ENCODE measurements around the gene NAV3. TPM values are rescaled to one million over a fixed set of nuclear protein-coding genes. Genes with fewer than 3 reads are reported as not detected.

The NAV3 gene
- polyA plus RNA-seq, 2 donors, result 0.19 to 0.41 TPM

DNA sequence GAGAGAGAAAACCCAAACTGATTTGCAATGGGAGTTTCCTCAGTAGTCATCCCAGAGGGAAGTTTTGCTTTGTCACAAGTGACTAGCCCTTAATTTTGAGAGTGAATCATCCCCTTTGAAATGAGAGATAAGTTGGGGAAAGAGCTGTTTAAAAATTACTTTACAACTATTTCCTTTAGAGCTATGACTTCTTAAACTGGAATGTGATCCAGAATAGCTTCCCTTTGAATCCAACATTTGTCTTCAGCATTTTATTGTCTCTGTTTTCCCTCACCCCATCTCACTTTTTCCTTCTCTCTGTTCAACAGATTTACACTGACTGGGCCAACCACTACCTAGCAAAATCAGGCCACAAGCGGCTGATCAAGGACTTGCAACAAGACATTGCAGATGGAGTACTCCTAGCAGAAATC, 109.3 kb downstream of the NAV3 start:
- Histone ChIP-seq H3K9me3 (ENCODE audit: control insufficient read depth in 2 of 2, insufficient read depth in 1 of 2, low read depth in 1 of 2, low read length in 1 of 2) (no peaks in the 10 kb centered on the region), H3K4me3 (ENCODE audit: low read depth in 1 of 2, low read length in 2 of 2) (no peak overlapping the region), H3K36me3 (ENCODE audit: control insufficient read depth in 2 of 2, insufficient read depth in 2 of 2, low read length in 1 of 2) (no peaks in the 10 kb centered on the region), H3K4me1 (ENCODE audit: control insufficient read depth in 2 of 2, insufficient read depth in 2 of 2, low read length in 1 of 2) (no peaks in the 10 kb centered on the region), H3K27ac (ENCODE audit: low read depth in 2 of 2, low read length in 1 of 2) (peak overlapping the region in 1 of 2 donors; percentile 1), H3K27me3 (ENCODE audit: control insufficient read depth in 1 of 2, insufficient read depth in 2 of 2, low read length in 2 of 2) (no peaks in the 10 kb centered on the region)
- 71 to 75% methylated on average over 1 of the region's 1 CpG for WGBS, 2 donors

DNA sequence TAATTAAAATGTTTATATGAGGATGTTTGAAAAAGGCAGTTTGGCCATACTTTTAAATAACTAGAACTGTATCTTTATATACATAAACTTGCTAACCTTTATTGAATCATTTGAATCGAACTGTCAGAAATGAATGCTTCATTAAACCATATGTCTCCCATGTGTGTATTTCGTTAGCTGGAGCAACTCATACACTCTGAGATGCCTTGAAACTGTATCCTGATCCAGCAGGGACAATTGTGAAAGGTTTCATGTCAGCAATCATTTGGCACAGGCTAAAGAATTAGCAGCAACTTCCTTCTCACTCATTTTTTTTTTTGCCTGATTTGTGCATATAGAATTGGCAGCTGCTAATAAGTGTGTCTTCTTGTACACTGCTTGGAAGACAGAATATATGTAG, 109.9 kb downstream of the NAV3 start:
- no peaks in the 10 kb centered on the region for H3K4me1 ChIP-seq (ENCODE audit: control insufficient read depth in 2 of 2, insufficient read depth in 2 of 2, low read length in 1 of 2)
- H3K27me3 ChIP-seq (ENCODE audit: control insufficient read depth in 1 of 2, insufficient read depth in 2 of 2, low read length in 2 of 2), result no peaks in the 10 kb centered on the region
- no peak overlapping the region for H3K4me3 ChIP-seq (ENCODE audit: low read depth in 1 of 2, low read length in 2 of 2)
- 23 to 32% methylated on average over 2 of the region's 2 CpGs for WGBS, 2 donors
- no peak overlapping the region for H3K27ac ChIP-seq (ENCODE audit: low read depth in 2 of 2, low read length in 1 of 2)
- H3K36me3 ChIP-seq (ENCODE audit: control insufficient read depth in 2 of 2, insufficient read depth in 2 of 2, low read length in 1 of 2), result no peaks in the 10 kb centered on the region
- no peaks in the 10 kb centered on the region for H3K9me3 ChIP-seq (ENCODE audit: control insufficient read depth in 2 of 2, insufficient read depth in 1 of 2, low read depth in 1 of 2, low read length in 1 of 2)

DNA sequence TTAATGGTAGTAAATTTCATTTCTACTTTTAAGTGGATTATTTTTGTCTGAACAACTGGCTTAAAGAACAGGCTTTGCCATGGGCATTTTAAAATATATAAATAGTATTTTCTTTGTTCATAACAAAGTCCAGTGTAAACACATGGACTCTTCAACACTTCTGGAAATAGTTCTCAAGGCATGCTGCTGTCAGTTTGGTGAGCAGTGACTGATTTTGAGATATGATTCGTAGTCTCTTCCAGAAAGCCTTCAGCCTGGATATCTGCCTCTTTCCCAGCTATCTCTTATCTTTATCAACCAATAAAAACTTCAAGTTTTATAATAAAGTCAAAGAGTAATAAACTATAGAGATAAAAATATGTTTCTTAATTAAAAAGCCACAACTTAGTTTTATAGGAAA, 110.7 kb downstream of the NAV3 start:
- H3K36me3 ChIP-seq (ENCODE audit: control insufficient read depth in 2 of 2, insufficient read depth in 2 of 2, low read length in 1 of 2), result no peaks in the 10 kb centered on the region
- H3K27ac ChIP-seq (ENCODE audit: low read depth in 2 of 2, low read length in 1 of 2), result no peak overlapping the region
- no peak overlapping the region for H3K4me3 ChIP-seq (ENCODE audit: low read depth in 1 of 2, low read length in 2 of 2)
- H3K4me1 ChIP-seq (ENCODE audit: control insufficient read depth in 2 of 2, insufficient read depth in 2 of 2, low read length in 1 of 2), result no peaks in the 10 kb centered on the region
- no peaks in the 10 kb centered on the region for H3K27me3 ChIP-seq (ENCODE audit: control insufficient read depth in 1 of 2, insufficient read depth in 2 of 2, low read length in 2 of 2)
- WGBS, 2 donors, result 52 to 72% methylated on average over 1 of the region's 1 CpG
- no peaks in the 10 kb centered on the region for H3K9me3 ChIP-seq (ENCODE audit: control insufficient read depth in 2 of 2, insufficient read depth in 1 of 2, low read depth in 1 of 2, low read length in 1 of 2)

DNA sequence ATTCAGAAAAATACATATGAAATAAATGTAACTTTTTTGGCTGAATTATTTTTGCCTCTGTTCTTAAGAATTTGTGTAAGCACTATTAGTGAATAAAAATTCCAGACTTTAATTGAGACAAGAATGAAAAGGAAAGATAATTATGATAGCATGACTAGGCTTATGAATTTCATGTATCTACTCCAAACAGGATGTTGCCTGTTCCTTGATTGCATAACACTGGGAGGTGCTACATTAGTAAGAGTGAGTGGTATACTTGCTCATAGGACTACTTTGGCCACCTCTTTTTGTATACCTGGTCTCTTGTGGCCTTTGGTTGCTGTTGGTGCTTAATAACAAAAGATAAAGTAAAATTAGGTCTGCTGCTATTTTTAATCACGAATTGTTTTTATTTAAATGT, 112.8 kb downstream of the NAV3 start:
- H3K4me1 ChIP-seq (ENCODE audit: control insufficient read depth in 2 of 2, insufficient read depth in 2 of 2, low read length in 1 of 2), result no peaks in the 10 kb centered on the region
- no peak overlapping the region for H3K4me3 ChIP-seq (ENCODE audit: low read depth in 1 of 2, low read length in 2 of 2)
- no peaks in the 10 kb centered on the region for H3K9me3 ChIP-seq (ENCODE audit: control insufficient read depth in 2 of 2, insufficient read depth in 1 of 2, low read depth in 1 of 2, low read length in 1 of 2)
- no peaks in the 10 kb centered on the region for H3K36me3 ChIP-seq (ENCODE audit: control insufficient read depth in 2 of 2, insufficient read depth in 2 of 2, low read length in 1 of 2)
- 45% methylated on average over 1 of the region's 1 CpG for WGBS, 2 donors
- H3K27me3 ChIP-seq (ENCODE audit: control insufficient read depth in 1 of 2, insufficient read depth in 2 of 2, low read length in 2 of 2), result no peaks in the 10 kb centered on the region
- H3K27ac ChIP-seq (ENCODE audit: low read depth in 2 of 2, low read length in 1 of 2), result no peak overlapping the region

DNA sequence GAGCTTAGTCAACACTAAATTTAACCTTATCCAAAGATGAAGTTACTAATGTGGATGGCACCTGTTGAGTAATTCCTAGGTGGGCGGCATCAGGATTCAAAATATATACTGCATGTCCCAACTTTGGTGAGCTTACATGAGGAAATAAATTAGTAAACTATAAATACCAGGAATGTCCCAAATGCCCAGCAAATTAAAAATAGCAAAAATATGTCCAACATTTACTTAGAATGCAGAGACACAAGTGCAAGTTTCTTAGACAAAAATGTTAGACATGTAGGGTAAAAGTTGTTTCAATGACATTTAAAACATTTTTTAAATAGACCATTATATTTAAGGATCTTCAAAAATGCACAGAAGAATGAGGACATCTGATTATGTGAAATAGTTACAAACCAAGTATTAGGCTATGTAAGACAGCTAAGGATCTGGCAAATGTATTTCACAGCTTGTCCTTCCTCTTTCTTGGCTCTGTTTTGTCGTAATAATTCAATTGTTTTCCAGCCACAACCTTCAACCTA, 115.9 kb downstream of the NAV3 start:
- 59 to 76% methylated on average over 2 of the region's 2 CpGs for WGBS, 2 donors
- Histone ChIP-seq H3K9me3 (ENCODE audit: control insufficient read depth in 2 of 2, insufficient read depth in 1 of 2, low read depth in 1 of 2, low read length in 1 of 2) (no peaks in the 10 kb centered on the region), H3K27ac (ENCODE audit: low read depth in 2 of 2, low read length in 1 of 2) (no peak overlapping the region), H3K4me1 (ENCODE audit: control insufficient read depth in 2 of 2, insufficient read depth in 2 of 2, low read length in 1 of 2) (no peaks in the 10 kb centered on the region), H3K36me3 (ENCODE audit: control insufficient read depth in 2 of 2, insufficient read depth in 2 of 2, low read length in 1 of 2) (no peaks in the 10 kb centered on the region), H3K4me3 (ENCODE audit: low read depth in 1 of 2, low read length in 2 of 2) (no peak overlapping the region), H3K27me3 (ENCODE audit: control insufficient read depth in 1 of 2, insufficient read depth in 2 of 2, low read length in 2 of 2) (no peaks in the 10 kb centered on the region)

DNA sequence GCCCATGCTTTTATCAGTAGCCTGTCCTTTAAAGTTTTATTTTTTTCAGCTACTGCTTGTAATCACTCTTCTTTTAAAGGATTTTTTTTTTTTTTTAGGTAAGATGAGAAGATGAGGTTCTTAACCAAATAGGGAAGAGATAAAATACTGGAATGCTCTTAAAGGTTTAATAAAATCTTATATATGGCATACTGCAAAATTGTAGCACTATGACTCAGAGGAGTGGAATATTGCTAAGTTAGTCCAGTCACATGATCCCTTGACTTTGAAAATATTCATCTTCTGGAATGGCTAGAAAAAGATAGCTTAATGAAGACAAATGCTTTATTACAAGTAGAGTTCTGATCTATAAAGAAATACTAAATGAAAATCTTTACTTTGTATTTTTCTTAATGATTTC, 116.6 kb downstream of the NAV3 start:
- no peaks in the 10 kb centered on the region for H3K9me3 ChIP-seq (ENCODE audit: control insufficient read depth in 2 of 2, insufficient read depth in 1 of 2, low read depth in 1 of 2, low read length in 1 of 2)
- H3K4me1 ChIP-seq (ENCODE audit: control insufficient read depth in 2 of 2, insufficient read depth in 2 of 2, low read length in 1 of 2), result no peaks in the 10 kb centered on the region
- no peak overlapping the region for H3K4me3 ChIP-seq (ENCODE audit: low read depth in 1 of 2, low read length in 2 of 2)
- no peaks in the 10 kb centered on the region for H3K27me3 ChIP-seq (ENCODE audit: control insufficient read depth in 1 of 2, insufficient read depth in 2 of 2, low read length in 2 of 2)
- no peaks in the 10 kb centered on the region for H3K36me3 ChIP-seq (ENCODE audit: control insufficient read depth in 2 of 2, insufficient read depth in 2 of 2, low read length in 1 of 2)
- H3K27ac ChIP-seq (ENCODE audit: low read depth in 2 of 2, low read length in 1 of 2), result no peak overlapping the region

DNA sequence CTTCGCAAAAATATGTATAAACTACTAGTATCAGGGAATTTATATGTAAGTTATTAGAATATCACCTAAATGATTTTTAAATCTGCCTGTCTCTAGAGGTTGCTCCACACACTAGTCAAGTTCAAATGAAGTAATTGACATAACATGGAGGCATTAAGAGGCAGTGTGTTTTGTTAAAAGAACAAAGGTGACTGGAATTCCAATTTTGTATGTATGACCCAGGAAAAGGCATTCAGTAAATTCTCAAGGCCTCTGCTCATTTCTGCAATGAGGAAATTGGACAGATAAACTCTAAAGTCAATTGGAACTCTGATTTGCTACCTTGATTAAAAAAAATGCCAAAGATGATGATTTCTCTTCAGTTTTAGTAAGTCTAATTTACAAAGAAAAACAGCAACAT, 117.1 kb downstream of the NAV3 start:
- WGBS, 2 donors, result 85 to 90% methylated on average over 1 of the region's 1 CpG
- Histone ChIP-seq H3K36me3 (ENCODE audit: control insufficient read depth in 2 of 2, insufficient read depth in 2 of 2, low read length in 1 of 2) (no peaks in the 10 kb centered on the region), H3K4me3 (ENCODE audit: low read depth in 1 of 2, low read length in 2 of 2) (no peak overlapping the region)

DNA sequence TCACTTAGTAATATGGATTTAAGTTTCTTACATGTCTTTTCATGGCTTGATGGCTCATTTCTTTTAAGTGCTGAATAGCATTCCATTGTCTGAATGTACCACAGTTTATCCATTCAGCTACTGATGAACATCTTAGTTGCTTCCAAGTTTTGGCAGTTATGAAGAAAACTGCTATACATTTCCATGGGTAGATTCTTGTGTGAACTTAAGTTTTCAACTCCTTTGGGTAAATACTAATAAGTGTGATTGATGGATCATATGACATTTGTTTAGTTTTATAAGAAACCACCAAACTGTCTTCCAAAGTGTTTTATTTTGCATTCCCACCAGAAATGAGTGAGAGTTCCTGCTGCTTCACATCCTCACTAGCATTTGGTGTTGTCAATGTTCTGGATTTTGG, 119.2 kb downstream of the NAV3 start:
- no peak overlapping the region for H3K4me3 ChIP-seq (ENCODE audit: low read depth in 1 of 2, low read length in 2 of 2)
- H3K4me1 ChIP-seq (ENCODE audit: control insufficient read depth in 2 of 2, insufficient read depth in 2 of 2, low read length in 1 of 2), result no peaks in the 10 kb centered on the region
- H3K27ac ChIP-seq (ENCODE audit: low read depth in 2 of 2, low read length in 1 of 2), result no peak overlapping the region
- no peaks in the 10 kb centered on the region for H3K36me3 ChIP-seq (ENCODE audit: control insufficient read depth in 2 of 2, insufficient read depth in 2 of 2, low read length in 1 of 2)
- no peaks in the 10 kb centered on the region for H3K9me3 ChIP-seq (ENCODE audit: control insufficient read depth in 2 of 2, insufficient read depth in 1 of 2, low read depth in 1 of 2, low read length in 1 of 2)
- no peaks in the 10 kb centered on the region for H3K27me3 ChIP-seq (ENCODE audit: control insufficient read depth in 1 of 2, insufficient read depth in 2 of 2, low read length in 2 of 2)

More for the DNA sequence above, 117.1 kb downstream of the NAV3 start:
- Histone ChIP-seq H3K27ac (ENCODE audit: low read depth in 2 of 2, low read length in 1 of 2) (no peak overlapping the region), H3K4me1 (ENCODE audit: control insufficient read depth in 2 of 2, insufficient read depth in 2 of 2, low read length in 1 of 2) (no peaks in the 10 kb centered on the region), H3K9me3 (ENCODE audit: control insufficient read depth in 2 of 2, insufficient read depth in 1 of 2, low read depth in 1 of 2, low read length in 1 of 2) (no peaks in the 10 kb centered on the region), H3K27me3 (ENCODE audit: control insufficient read depth in 1 of 2, insufficient read depth in 2 of 2, low read length in 2 of 2) (no peaks in the 10 kb centered on the region)

DNA sequence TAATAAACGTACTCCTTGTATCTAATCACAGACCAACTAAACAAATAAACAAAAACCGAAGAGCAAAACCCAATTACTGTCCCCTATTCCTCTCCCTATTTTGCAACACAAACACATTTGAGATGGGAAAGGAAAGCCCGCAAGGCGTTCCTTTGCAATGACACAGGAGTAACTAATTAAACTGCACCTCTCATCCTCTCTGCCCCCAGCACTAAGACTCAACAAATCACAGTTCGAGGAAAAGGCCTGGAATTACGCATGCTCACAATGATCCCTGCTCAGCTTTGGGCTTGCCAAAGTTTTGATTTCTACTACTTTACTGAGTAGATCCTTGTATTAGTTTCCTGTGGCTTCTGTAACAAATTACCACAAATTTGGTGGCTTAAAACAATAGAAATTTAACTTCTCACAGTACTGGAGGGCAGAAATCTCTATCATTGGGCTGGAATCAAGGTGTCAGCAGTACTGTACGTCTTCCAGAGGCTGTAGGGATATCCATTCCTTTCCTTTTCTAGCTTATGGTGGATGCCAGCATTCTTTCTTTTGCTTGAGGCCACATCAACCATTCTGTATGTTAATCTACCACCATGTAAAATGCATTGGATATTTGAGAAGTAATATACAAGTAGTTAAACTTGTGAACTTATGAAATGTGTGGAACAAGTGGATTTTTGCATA, 123.0 kb downstream of the NAV3 start:
- H3K4me3 ChIP-seq (ENCODE audit: low read depth in 1 of 2, low read length in 2 of 2), result no peak overlapping the region
- no peaks in the 10 kb centered on the region for H3K36me3 ChIP-seq (ENCODE audit: control insufficient read depth in 2 of 2, insufficient read depth in 2 of 2, low read length in 1 of 2)
- no peaks in the 10 kb centered on the region for H3K9me3 ChIP-seq (ENCODE audit: control insufficient read depth in 2 of 2, insufficient read depth in 1 of 2, low read depth in 1 of 2, low read length in 1 of 2)
- H3K27ac ChIP-seq (ENCODE audit: low read depth in 2 of 2, low read length in 1 of 2), result no peak overlapping the region
- 78 to 81% methylated on average over 7 of the region's 7 CpGs for WGBS, 2 donors
- no peaks in the 10 kb centered on the region for H3K27me3 ChIP-seq (ENCODE audit: control insufficient read depth in 1 of 2, insufficient read depth in 2 of 2, low read length in 2 of 2)
- no peaks in the 10 kb centered on the region for H3K4me1 ChIP-seq (ENCODE audit: control insufficient read depth in 2 of 2, insufficient read depth in 2 of 2, low read length in 1 of 2)

DNA sequence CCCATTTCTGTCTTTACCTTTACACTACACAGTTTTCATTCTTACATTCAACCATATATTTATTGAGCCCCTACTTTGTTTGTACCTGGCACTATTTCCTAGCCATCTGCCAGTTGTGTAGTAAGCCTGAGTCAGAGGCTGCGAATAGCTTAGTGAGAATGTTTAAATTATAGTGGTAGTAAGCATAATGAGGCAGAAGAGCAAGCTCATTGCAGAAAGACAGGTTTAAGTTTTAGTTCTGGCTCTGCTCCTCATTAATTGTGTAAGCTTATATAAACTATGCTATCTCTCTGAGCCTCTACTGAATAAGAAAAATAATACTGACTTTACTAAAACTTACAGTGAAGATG, 123.5 kb downstream of the NAV3 start:
- no peaks in the 10 kb centered on the region for H3K27me3 ChIP-seq (ENCODE audit: control insufficient read depth in 1 of 2, insufficient read depth in 2 of 2, low read length in 2 of 2)
- no peaks in the 10 kb centered on the region for H3K4me1 ChIP-seq (ENCODE audit: control insufficient read depth in 2 of 2, insufficient read depth in 2 of 2, low read length in 1 of 2)
- H3K27ac ChIP-seq (ENCODE audit: low read depth in 2 of 2, low read length in 1 of 2), result no peak overlapping the region
- WGBS, 2 donors, result 53 to 64% methylated on average over 1 of the region's 1 CpG
- no peaks in the 10 kb centered on the region for H3K36me3 ChIP-seq (ENCODE audit: control insufficient read depth in 2 of 2, insufficient read depth in 2 of 2, low read length in 1 of 2)
- H3K4me3 ChIP-seq (ENCODE audit: low read depth in 1 of 2, low read length in 2 of 2), result no peak overlapping the region
- H3K9me3 ChIP-seq (ENCODE audit: control insufficient read depth in 2 of 2, insufficient read depth in 1 of 2, low read depth in 1 of 2, low read length in 1 of 2), result no peaks in the 10 kb centered on the region
